HepG2 (cell line): Measurements from ENCODE around the gene MCRIP2. TPM values are rescaled to one million over a fixed set of nuclear protein-coding genes. Genes with fewer than 3 reads are reported as not detected.

Source experiments
- ERF ChIP-seq: IDR thresholded peaks from 2 replicates; pipeline ENCODE4 v1.6.1; 2018; ENCODE audit warnings: missing biosample characterization, missing genetic modification reagents
- GABPB1 ChIP-seq: IDR thresholded peaks from 2 replicates; pipeline ENCODE4 v1.6.1; 2016; ENCODE audit warnings: mild to moderate bottlenecking, missing genetic modification reagents, moderate library complexity, missing compliant biosample characterization
- HMGXB3 ChIP-seq: sonication (generic); formaldehyde crosslinking; IDR thresholded peaks from 2 replicates; pipeline ENCODE4 v1.4.0; 2020; ENCODE audit warnings: missing genetic modification reagents, borderline replicate concordance
- HOXA7 ChIP-seq: sonication (generic); formaldehyde crosslinking; IDR thresholded peaks from 2 replicates; pipeline ENCODE4 v1.8.1; 2022; ENCODE audit warnings: mild to moderate bottlenecking, missing genetic modification reagents, moderate library complexity
- JARID2 ChIP-seq: sonication (generic); formaldehyde crosslinking; IDR thresholded peaks from 2 replicates; pipeline ENCODE4 v1.8.1; 2023; ENCODE audit warnings: missing genetic modification reagents, inconsistent platforms; ENCODE audit not compliant: insufficient replicate concordance
- KDM4B ChIP-seq: sonication (generic); formaldehyde crosslinking; IDR thresholded peaks from 2 replicates; pipeline ENCODE4 v1.4.0; 2020; ENCODE audit warnings: missing genetic modification reagents
- PITX1 ChIP-seq: sonication (generic); formaldehyde crosslinking; IDR thresholded peaks from 2 replicates; pipeline ENCODE4 v1.5.1; 2020; ENCODE audit warnings: mild to moderate bottlenecking, missing genetic modification reagents
- TOE1 ChIP-seq: sonication (generic); formaldehyde crosslinking; IDR thresholded peaks from 2 replicates; pipeline ENCODE4 v1.4.0; 2020; ENCODE audit warnings: mild to moderate bottlenecking, missing genetic modification reagents
- ZNF274 ChIP-seq: sonication (generic); formaldehyde crosslinking; IDR thresholded peaks from 2 replicates; pipeline ENCODE4 v1.5.1; 2020; ENCODE audit warnings: mild to moderate bottlenecking, missing genetic modification reagents
- ZNF33B ChIP-seq: sonication (generic); formaldehyde crosslinking; IDR thresholded peaks from 2 replicates; pipeline ENCODE4 v1.5.1; 2020; ENCODE audit warnings: mild to moderate bottlenecking, missing genetic modification reagents
- ZNF687 ChIP-seq: sonication (generic); formaldehyde crosslinking; IDR thresholded peaks from 2 replicates; pipeline ENCODE4 v1.5.1; 2020; ENCODE audit warnings: mild to moderate bottlenecking, missing genetic modification reagents, moderate library complexity
- ZNF780A ChIP-seq: sonication (generic); formaldehyde crosslinking; IDR thresholded peaks from 2 replicates; pipeline ENCODE4 v1.8.0; 2022; ENCODE audit warnings: mild to moderate bottlenecking, missing genetic modification reagents, moderate library complexity
- polyA plus RNA-seq, 8 experiments: library from polyadenylated mRNA; depleted of rRNA in 3 of 8; stranded (reverse) in 7 of 8; unstranded in 1 of 8; fragments of >200 nt; fragmentation: Illumina TruSeq in 4 of 8; extraction: Trizol in 4 of 8; gene quantifications; 2 replicates each; pipeline versions ENCODE4 v1.2.1 to v1.2.3, GENCODE V29; 2011 to 2016; ENCODE audit warnings: low read depth in 4 of 8, missing spikeins in 1 of 8, mixed read lengths in 1 of 8; ENCODE audit not compliant: insufficient read depth in 1 of 8
- total RNA-seq, 5 experiments: library from RNA; depleted of rRNA; stranded (reverse); fragments of >200 nt; fragmentation: Illumina TruSeq; extraction: Trizol; gene quantifications; 2 replicates each; pipeline ENCODE4 v1.2.3, GENCODE V29; 2016; ENCODE audit warnings: low read depth in 1 of 5
- TF ChIP-seq, protein P1 (sequence below): sonication (generic); formaldehyde crosslinking; IDR thresholded peaks from 2 replicates; pipeline ENCODE4 v1.8.1; 2023; ENCODE audit warnings: missing genetic modification reagents, mild to moderate bottlenecking, borderline replicate concordance
- TF ChIP-seq, protein P2 (sequence below): sonication (generic); formaldehyde crosslinking; IDR thresholded peaks from 2 replicates; pipeline ENCODE4 v1.8.0; 2022; ENCODE audit warnings: low read depth, missing genetic modification reagents
- TF ChIP-seq, protein P3 (sequence below): sonication (generic); formaldehyde crosslinking; IDR thresholded peaks from 2 replicates; pipeline ENCODE4 v1.9.0; 2021; ENCODE audit warnings: missing genetic modification reagents, borderline replicate concordance

Gene MCRIP2
- total and polyA plus RNA-seq, 2 of the 13 experiments (the other 11 are each of a cell fraction or from before 2014, with no cell fraction given), result 39.6 to 76.7 TPM

GRCh38 chr16:667780-668518 lies 26.3 kb downstream of the MCRIP2 start, which contains the start of gene RHOT2 (continued):
- peak; percentile 69; the same call in 1 of the 2 replicates for TF ChIP-seq ZNF33B (CRISPR knock-in tag)
- peak; percentile 95 for TF ChIP-seq GABPB1
- no peak for TF ChIP-seq JARID2 (CRISPR knock-in tag)
- TF ChIP-seq ZNF780A (CRISPR knock-in tag), result no peak
- TF ChIP-seq, protein P1, sequence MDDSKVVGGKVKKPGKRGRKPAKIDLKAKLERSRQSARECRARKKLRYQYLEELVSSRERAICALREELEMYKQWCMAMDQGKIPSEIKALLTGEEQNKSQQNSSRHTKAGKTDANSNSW (CRISPR knock-in tag), result 0 out of 2 replicates have a peak, but pooled peaks have one; percentile 49
- TF ChIP-seq ZNF274 (CRISPR knock-in tag), result 0 out of 2 replicates have a peak, but pooled peaks have one; percentile 41
- TF ChIP-seq PITX1, result no peak
- TF ChIP-seq, protein P2, sequence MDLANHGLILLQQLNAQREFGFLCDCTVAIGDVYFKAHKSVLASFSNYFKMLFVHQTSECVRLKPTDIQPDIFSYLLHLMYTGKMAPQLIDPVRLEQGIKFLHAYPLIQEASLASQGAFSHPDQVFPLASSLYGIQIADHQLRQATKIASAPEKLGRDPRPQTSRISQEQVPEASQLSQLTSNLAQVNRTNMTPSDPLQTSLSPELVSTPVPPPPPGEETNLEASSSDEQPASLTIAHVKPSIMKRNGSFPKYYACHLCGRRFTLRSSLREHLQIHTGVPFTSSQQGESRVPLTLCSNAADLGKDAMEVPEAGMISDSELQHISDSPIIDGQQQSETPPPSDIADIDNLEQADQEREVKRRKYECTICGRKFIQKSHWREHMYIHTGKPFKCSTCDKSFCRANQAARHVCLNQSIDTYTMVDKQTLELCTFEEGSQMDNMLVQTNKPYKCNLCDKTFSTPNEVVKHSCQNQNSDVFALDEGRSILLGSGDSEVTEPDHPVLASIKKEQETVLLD (CRISPR knock-in tag), result peak; percentile 94
- TF ChIP-seq ZNF687 (CRISPR knock-in tag), result peak; percentile 88
- peak; percentile 79 for TF ChIP-seq ERF
- TF ChIP-seq HOXA7, result no peak
- no peak for TF ChIP-seq KDM4B (CRISPR knock-in tag)
- no peak for TF ChIP-seq HMGXB3 (CRISPR knock-in tag)
- peak; percentile 52; the same call in 1 of the 2 replicates for TF ChIP-seq TOE1 (CRISPR knock-in tag)
- TF ChIP-seq, protein P3, sequence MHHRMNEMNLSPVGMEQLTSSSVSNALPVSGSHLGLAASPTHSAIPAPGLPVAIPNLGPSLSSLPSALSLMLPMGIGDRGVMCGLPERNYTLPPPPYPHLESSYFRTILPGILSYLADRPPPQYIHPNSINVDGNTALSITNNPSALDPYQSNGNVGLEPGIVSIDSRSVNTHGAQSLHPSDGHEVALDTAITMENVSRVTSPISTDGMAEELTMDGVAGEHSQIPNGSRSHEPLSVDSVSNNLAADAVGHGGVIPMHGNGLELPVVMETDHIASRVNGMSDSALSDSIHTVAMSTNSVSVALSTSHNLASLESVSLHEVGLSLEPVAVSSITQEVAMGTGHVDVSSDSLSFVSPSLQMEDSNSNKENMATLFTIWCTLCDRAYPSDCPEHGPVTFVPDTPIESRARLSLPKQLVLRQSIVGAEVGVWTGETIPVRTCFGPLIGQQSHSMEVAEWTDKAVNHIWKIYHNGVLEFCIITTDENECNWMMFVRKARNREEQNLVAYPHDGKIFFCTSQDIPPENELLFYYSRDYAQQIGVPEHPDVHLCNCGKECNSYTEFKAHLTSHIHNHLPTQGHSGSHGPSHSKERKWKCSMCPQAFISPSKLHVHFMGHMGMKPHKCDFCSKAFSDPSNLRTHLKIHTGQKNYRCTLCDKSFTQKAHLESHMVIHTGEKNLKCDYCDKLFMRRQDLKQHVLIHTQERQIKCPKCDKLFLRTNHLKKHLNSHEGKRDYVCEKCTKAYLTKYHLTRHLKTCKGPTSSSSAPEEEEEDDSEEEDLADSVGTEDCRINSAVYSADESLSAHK (CRISPR knock-in tag), result no peak
